HepG2 (cell line): ENCODE results near the gene CDC34. TPM values are rescaled to one million over a fixed set of nuclear protein-coding genes. Genes with fewer than 3 reads are reported as not detected.

Source experiments
- AGO2 ChIP-seq: fragments of 200-400 bp; formaldehyde crosslinking; optimal IDR thresholded peaks from 2 replicates; pipeline ENCODE3; 2017; ENCODE audit warnings: mild to moderate bottlenecking, low read depth, low read length, moderate library complexity
- E2F2 ChIP-seq: sonication (generic); formaldehyde crosslinking; IDR thresholded peaks from 2 replicates; pipeline ENCODE4 v1.4.0; 2020; ENCODE audit warnings: missing genetic modification reagents, borderline replicate concordance
- HCFC1 ChIP-seq: fragments of 150-350 bp; IDR thresholded peaks from 2 replicates; pipeline ENCODE4 v1.6.1; 2014; ENCODE audit warnings: low read depth, low read length
- HNF4G ChIP-seq, 2 experiments: sonication (generic) in 1 of 2; formaldehyde crosslinking in 1 of 2; IDR thresholded peaks; 2 replicates each; pipeline versions ENCODE4 v1.4.0 to v1.6.1; 2011 to 2020; ENCODE audit warnings: borderline replicate concordance in 2 of 2, low read depth in 2 of 2, mild to moderate bottlenecking in 2 of 2, low read length in 1 of 2, missing genetic modification reagents in 1 of 2, moderate library complexity in 1 of 2
- ISL2 ChIP-seq: sonication (generic); formaldehyde crosslinking; IDR thresholded peaks from 2 replicates; pipeline ENCODE4 v1.5.0; 2020; ENCODE audit warnings: missing genetic modification reagents
- KLF6 ChIP-seq: IDR thresholded peaks from 2 replicates; pipeline ENCODE4 v1.8.0; 2016; ENCODE audit warnings: missing biosample characterization, missing genetic modification reagents
- MEIS2 ChIP-seq: sonication (generic); formaldehyde crosslinking; IDR thresholded peaks from 2 replicates; pipeline ENCODE4 v1.9.0; 2021; ENCODE audit warnings: mild to moderate bottlenecking, missing genetic modification reagents
- NFRKB ChIP-seq: fragments of 450-650 bp; IDR thresholded peaks from 2 replicates; pipeline ENCODE4 v1.6.1; 2017
- PAX8 ChIP-seq: sonication (generic); formaldehyde crosslinking; IDR thresholded peaks from 2 replicates; pipeline ENCODE4 v1.8.0; 2022; ENCODE audit warnings: mild to moderate bottlenecking, missing genetic modification reagents, borderline replicate concordance
- REL ChIP-seq: sonication (generic); formaldehyde crosslinking; conservative IDR thresholded peaks from 2 replicates; pipeline ENCODE4 v1.8.0; 2022; ENCODE audit warnings: mild to moderate bottlenecking, missing genetic modification reagents, moderate library complexity
- STAG1 ChIP-seq: sonication (generic); formaldehyde crosslinking; IDR thresholded peaks from 2 replicates; pipeline ENCODE4 v1.4.0; 2020; ENCODE audit warnings: missing genetic modification reagents
- TEAD3 ChIP-seq: optimal IDR thresholded peaks from 2 replicates; pipeline ENCODE3; 2016; ENCODE audit warnings: borderline replicate concordance
- TERF1 ChIP-seq: sonication (generic); formaldehyde crosslinking; IDR thresholded peaks from 2 replicates; pipeline ENCODE4 v1.8.0; 2022; ENCODE audit warnings: mild to moderate bottlenecking, missing genetic modification reagents, moderate library complexity
- YEATS2 ChIP-seq: sonication (generic); formaldehyde crosslinking; IDR thresholded peaks from 2 replicates; pipeline ENCODE4 v1.4.0; 2020; ENCODE audit warnings: missing genetic modification reagents, borderline replicate concordance
- YY1 ChIP-seq: IDR thresholded peaks from 2 replicates; pipeline ENCODE4 v1.6.1; 2011; ENCODE audit warnings: low read length, low read depth, moderate library complexity, mild to moderate bottlenecking; ENCODE audit not compliant: insufficient read depth, insufficient replicate concordance
- ZNF225 ChIP-seq: sonication (generic); formaldehyde crosslinking; IDR thresholded peaks from 2 replicates; pipeline ENCODE4 v1.4.0; 2020; ENCODE audit warnings: mild to moderate bottlenecking, missing genetic modification reagents
- ZNF230 ChIP-seq: sonication (generic); formaldehyde crosslinking; IDR thresholded peaks from 2 replicates; pipeline ENCODE4 v1.4.0; 2020; ENCODE audit warnings: mild to moderate bottlenecking, missing genetic modification reagents
- ZNF496 ChIP-seq: sonication (generic); formaldehyde crosslinking; IDR thresholded peaks from 2 replicates; pipeline ENCODE4 v1.8.1; 2023; ENCODE audit warnings: mild to moderate bottlenecking, moderate library complexity, missing genetic modification reagents; ENCODE audit not compliant: insufficient replicate concordance
- ZNF501 ChIP-seq: sonication (generic); formaldehyde crosslinking; IDR thresholded peaks from 2 replicates; pipeline ENCODE4 v1.5.1; 2020; ENCODE audit warnings: mild to moderate bottlenecking, moderate library complexity, missing genetic modification reagents
- ZNF543 ChIP-seq: sonication (generic); formaldehyde crosslinking; IDR thresholded peaks from 2 replicates; pipeline ENCODE4 v1.4.0; 2020; ENCODE audit warnings: mild to moderate bottlenecking, missing genetic modification reagents
- polyA plus RNA-seq, 8 experiments: library from polyadenylated mRNA; depleted of rRNA in 3 of 8; stranded (reverse) in 7 of 8; unstranded in 1 of 8; fragments of >200 nt; fragmentation: Illumina TruSeq in 4 of 8; extraction: Trizol in 4 of 8; gene quantifications; 2 replicates each; pipeline versions ENCODE4 v1.2.1 to v1.2.3, GENCODE V29; 2011 to 2016; ENCODE audit warnings: low read depth in 4 of 8, missing spikeins in 1 of 8, mixed read lengths in 1 of 8; ENCODE audit not compliant: insufficient read depth in 1 of 8
- total RNA-seq, 5 experiments: library from RNA; depleted of rRNA; stranded (reverse); fragments of >200 nt; fragmentation: Illumina TruSeq; extraction: Trizol; gene quantifications; 2 replicates each; pipeline ENCODE4 v1.2.3, GENCODE V29; 2016; ENCODE audit warnings: low read depth in 1 of 5
- TF ChIP-seq, protein P1 (sequence below): IDR thresholded peaks from 2 replicates; pipeline ENCODE4 v1.6.1; 2016; ENCODE audit warnings: mild to moderate bottlenecking
- TF ChIP-seq, protein P2 (sequence below): sonication (generic); formaldehyde crosslinking; IDR thresholded peaks from 2 replicates; pipeline ENCODE4 v1.4.0; 2020; ENCODE audit warnings: missing genetic modification reagents

The CDC34 gene
- total and polyA plus RNA-seq, 2 of the 13 experiments (the other 11 are each of a cell fraction or from before 2014, with no cell fraction given), result 138 to 150 TPM

DNA sequence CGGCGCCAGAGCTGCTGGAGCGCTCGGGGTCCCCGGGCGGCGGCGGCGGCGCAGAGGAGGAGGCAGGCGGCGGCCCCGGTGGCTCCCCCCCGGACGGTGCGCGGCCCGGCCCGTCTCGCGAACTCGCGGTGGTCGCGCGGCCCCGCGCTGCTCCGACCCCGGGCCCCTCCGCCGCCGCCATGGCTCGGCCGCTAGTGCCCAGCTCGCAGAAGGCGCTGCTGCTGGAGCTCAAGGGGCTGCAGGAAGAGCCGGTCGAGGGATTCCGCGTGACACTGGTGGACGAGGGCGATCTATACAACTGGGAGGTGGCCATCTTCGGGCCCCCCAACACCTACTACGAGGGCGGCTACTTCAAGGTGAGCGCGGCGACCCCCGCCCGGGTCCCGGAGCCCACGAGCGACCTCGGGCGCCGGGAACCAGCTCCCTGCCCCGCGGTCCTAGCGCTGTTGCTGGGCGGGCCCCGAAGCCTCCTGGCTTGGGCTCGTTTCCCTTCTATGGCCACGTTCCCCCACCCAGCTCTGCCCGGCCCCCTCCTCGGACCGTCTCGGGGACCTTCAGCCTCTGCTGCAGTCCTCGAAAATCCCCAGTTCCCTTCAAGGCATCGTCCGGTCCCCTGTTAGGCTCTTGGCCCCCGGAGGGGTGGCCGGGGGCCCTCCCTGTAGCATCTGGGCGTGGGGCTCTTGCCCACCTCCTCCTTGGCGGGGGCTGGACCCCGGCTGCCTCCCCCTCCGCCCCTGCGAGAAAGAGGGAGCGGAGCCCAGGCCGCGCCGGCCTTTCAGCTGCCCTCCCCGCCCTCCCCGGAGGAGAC lies at the start of gene CDC34 (continued):
- peak; percentile 37; the same call in 1 of the 2 replicates for TF ChIP-seq ZNF501
- TF ChIP-seq, protein P1, sequence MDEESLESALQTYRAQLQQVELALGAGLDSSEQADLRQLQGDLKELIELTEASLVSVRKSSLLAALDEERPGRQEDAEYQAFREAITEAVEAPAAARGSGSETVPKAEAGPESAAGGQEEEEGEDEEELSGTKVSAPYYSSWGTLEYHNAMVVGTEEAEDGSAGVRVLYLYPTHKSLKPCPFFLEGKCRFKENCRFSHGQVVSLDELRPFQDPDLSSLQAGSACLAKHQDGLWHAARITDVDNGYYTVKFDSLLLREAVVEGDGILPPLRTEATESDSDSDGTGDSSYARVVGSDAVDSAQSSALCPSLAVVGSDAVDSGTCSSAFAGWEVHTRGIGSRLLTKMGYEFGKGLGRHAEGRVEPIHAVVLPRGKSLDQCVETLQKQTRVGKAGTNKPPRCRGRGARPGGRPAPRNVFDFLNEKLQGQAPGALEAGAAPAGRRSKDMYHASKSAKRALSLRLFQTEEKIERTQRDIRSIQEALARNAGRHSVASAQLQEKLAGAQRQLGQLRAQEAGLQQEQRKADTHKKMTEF (CRISPR knock-in tag), result peak; percentile 7; the same call in 1 of the 2 replicates
- no peak for TF ChIP-seq TEAD3
- TF ChIP-seq REL (CRISPR knock-in tag), result 0 out of 2 replicates have a peak, but pooled peaks have one; percentile 51
- TF ChIP-seq HNF4G (IDR thresholded peaks at IDR 0.05; ENCODE audit: borderline replicate concordance, low read depth, low read length), result peak; percentile 1; the same call in 1 of the 2 replicates
- no peak for TF ChIP-seq HNF4G (CRISPR knock-in tag; IDR thresholded peaks at IDR 0.05; ENCODE audit: borderline replicate concordance, low read depth)
- TF ChIP-seq HCFC1, result no peak
- TF ChIP-seq YY1, result peak; percentile 6
- TF ChIP-seq ISL2 (CRISPR knock-in tag), result 0 out of 2 replicates have a peak, but pooled peaks have one; percentile 5
- no peak for TF ChIP-seq STAG1 (CRISPR knock-in tag)
- peak; percentile 72; the same call in 1 of the 2 replicates for TF ChIP-seq PAX8 (CRISPR knock-in tag)
- TF ChIP-seq ZNF543 (CRISPR knock-in tag), result no peak
- TF ChIP-seq MEIS2 (CRISPR knock-in tag), result 0 out of 2 replicates have a peak, but pooled peaks have one; percentile 2
- TF ChIP-seq ZNF225 (CRISPR knock-in tag), result 0 out of 2 replicates have a peak, but pooled peaks have one; percentile 0
- TF ChIP-seq, protein P2, sequence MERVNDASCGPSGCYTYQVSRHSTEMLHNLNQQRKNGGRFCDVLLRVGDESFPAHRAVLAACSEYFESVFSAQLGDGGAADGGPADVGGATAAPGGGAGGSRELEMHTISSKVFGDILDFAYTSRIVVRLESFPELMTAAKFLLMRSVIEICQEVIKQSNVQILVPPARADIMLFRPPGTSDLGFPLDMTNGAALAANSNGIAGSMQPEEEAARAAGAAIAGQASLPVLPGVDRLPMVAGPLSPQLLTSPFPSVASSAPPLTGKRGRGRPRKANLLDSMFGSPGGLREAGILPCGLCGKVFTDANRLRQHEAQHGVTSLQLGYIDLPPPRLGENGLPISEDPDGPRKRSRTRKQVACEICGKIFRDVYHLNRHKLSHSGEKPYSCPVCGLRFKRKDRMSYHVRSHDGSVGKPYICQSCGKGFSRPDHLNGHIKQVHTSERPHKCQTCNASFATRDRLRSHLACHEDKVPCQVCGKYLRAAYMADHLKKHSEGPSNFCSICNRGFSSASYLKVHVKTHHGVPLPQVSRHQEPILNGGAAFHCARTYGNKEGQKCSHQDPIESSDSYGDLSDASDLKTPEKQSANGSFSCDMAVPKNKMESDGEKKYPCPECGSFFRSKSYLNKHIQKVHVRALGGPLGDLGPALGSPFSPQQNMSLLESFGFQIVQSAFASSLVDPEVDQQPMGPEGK, result peak; percentile 29; the same call in 1 of the 2 replicates
- TF ChIP-seq YEATS2 (CRISPR knock-in tag), result no peak
- no peak for TF ChIP-seq NFRKB
- no peak for TF ChIP-seq ZNF496 (CRISPR knock-in tag)
- TF ChIP-seq E2F2, result no peak
- TF ChIP-seq ZNF230 (CRISPR knock-in tag), result 0 out of 2 replicates have a peak, but pooled peaks have one; percentile 42
- TF ChIP-seq AGO2, result peak; percentile 59
- TF ChIP-seq KLF6 (CRISPR knock-in tag), result 0 out of 2 replicates have a peak, but pooled peaks have one; percentile 35
- no peak for TF ChIP-seq TERF1 (CRISPR knock-in tag)
